B cell (primary cell): ENCODE measurements around the gene PLK3. TPM values are rescaled to one million over a fixed set of nuclear protein-coding genes. Genes with fewer than 3 reads are reported as not detected.

Source experiments
- ATAC-seq: fragments of 200-7000 bp; cut with Tn5 transposase; one replicate; pipeline ENCODE4 v1.10.0; 2021; ENCODE audit warnings: low read depth, mild to moderate bottlenecking, moderate number of reproducible peaks, moderate library complexity
- CTCF ChIA-PET: fragments of 350-600 bp; sonication (Branson Sonifier 250); formaldehyde crosslinking; loops from one replicate; lab custom pipeline; 2021; ENCODE audit warnings: antibody characterized with exemption, inconsistent platforms; lab: Charles Lee
- POLR2A ChIA-PET: fragments of 350-600 bp; sonication (Branson Sonifier 250); formaldehyde crosslinking; loops from one replicate; lab custom pipeline; 2021; ENCODE audit warnings: antibody characterized with exemption; lab: Charles Lee
- DNase-seq: peaks from one replicate; pipeline ENCODE4 v3.0.0; 2013
- H2AFZ ChIP-seq: 2 replicates; pipeline ENCODE4 v1.6.1; 2012; ENCODE audit warnings: mild to moderate bottlenecking, low read depth, low read length; ENCODE audit not compliant: insufficient read depth, poor library complexity, severe bottlenecking
- H3K27ac ChIP-seq, 2 donors: 1 replicate in 1 of 2; 2 replicates in 1 of 2; pipeline ENCODE4 v1.5.1; 2012 to 2013; ENCODE audit warnings: low read length in 2 of 2, mild to moderate bottlenecking in 2 of 2, moderate library complexity in 1 of 2
- H3K27me3 ChIP-seq, 4 experiments: fragments of 200-600 bp in 1 of 4; sonication (generic) in 1 of 4; replicated peaks in 1 of 4; 1 replicate in 2 of 4; 2 replicates in 2 of 4; pipeline versions ENCODE4 v1.6.1 to v1.7.0; 2013 to 2016; ENCODE audit warnings: low read length in 3 of 4, mild to moderate bottlenecking in 2 of 4, mixed read lengths in 1 of 4, moderate library complexity in 1 of 4; ENCODE audit not compliant: insufficient read depth in 4 of 4, control insufficient read depth in 3 of 4; ENCODE audit errors: control extremely low read depth in 1 of 4
- H3K36me3 ChIP-seq, 2 experiments: replicated peaks in 1 of 2; 1 replicate in 1 of 2; 2 replicates in 1 of 2; pipeline versions ENCODE4 v1.6.1 to v1.7.1; 2013; ENCODE audit warnings: low read length in 1 of 2; ENCODE audit not compliant: insufficient read depth in 2 of 2, control insufficient read depth in 1 of 2; ENCODE audit errors: control extremely low read depth in 1 of 2, extremely low read depth in 1 of 2
- H3K4me1 ChIP-seq, 2 donors: fragments of 200-600 bp in 1 of 2; sonication (generic) in 1 of 2; 1 replicate in 1 of 2; 2 replicates in 1 of 2; pipeline versions ENCODE4 v1.5.1 to v1.6.1; 2013 to 2017; ENCODE audit warnings: low read length in 2 of 2; ENCODE audit not compliant: control insufficient read depth in 2 of 2, insufficient read depth in 2 of 2
- H3K4me2 ChIP-seq: replicated peaks from 2 replicates; pipeline ENCODE3; 2012; ENCODE audit warnings: mild to moderate bottlenecking, low read depth, low read length; ENCODE audit not compliant: poor library complexity, severe bottlenecking
- H3K4me3 ChIP-seq, 5 experiments: fragments of 200-600 bp in 1 of 5; sonication (generic) in 1 of 5; 1 replicate in 3 of 5; 2 replicates in 2 of 5; pipeline versions ENCODE4 v1.5.1 to v1.7.0; 2011 to 2016; ENCODE audit warnings: low read length in 4 of 5, mild to moderate bottlenecking in 4 of 5, low read depth in 2 of 5, control low read depth in 1 of 5, moderate library complexity in 1 of 5; ENCODE audit not compliant: insufficient read depth in 1 of 5; ENCODE audit errors: control extremely low read depth in 1 of 5, extremely low read depth in 1 of 5
- H3K79me2 ChIP-seq: fragments of 200-600 bp; sonication (generic); one replicate; pipeline ENCODE4 v1.6.0; 2016; ENCODE audit warnings: low read length; ENCODE audit not compliant: control insufficient read depth, insufficient read depth
- H3K9ac ChIP-seq: fragments of 200-600 bp; sonication (generic); 2 replicates; pipeline ENCODE4 v1.6.1; 2017; ENCODE audit warnings: mild to moderate bottlenecking, low read length, moderate library complexity
- H3K9me3 ChIP-seq, 3 donors: one replicate each; pipeline versions ENCODE4 v1.6.1 to v1.7.1; 2013; ENCODE audit warnings: low read length in 2 of 3; ENCODE audit not compliant: control insufficient read depth in 2 of 3, insufficient read depth in 1 of 3; ENCODE audit errors: control extremely low read depth in 1 of 3
- H4K20me1 ChIP-seq: 2 replicates; pipeline ENCODE4 v1.6.0; 2012; ENCODE audit warnings: mild to moderate bottlenecking, low read length; ENCODE audit not compliant: insufficient read depth, control insufficient read depth, poor library complexity, severe bottlenecking
- H3K27ac Mint-ChIP-seq: one replicate; pipeline ENCODE4 v1.8.0; 2021; ENCODE audit warnings: mixed read lengths
- H3K27me3 Mint-ChIP-seq: one replicate; pipeline ENCODE4 v1.8.0; 2021; ENCODE audit warnings: mixed read lengths
- H3K4me1 Mint-ChIP-seq: one replicate; pipeline ENCODE4 v1.8.0; 2021; ENCODE audit warnings: mixed read lengths
- H3K4me3 Mint-ChIP-seq: one replicate; pipeline ENCODE4 v1.8.0; 2021; ENCODE audit warnings: mixed read lengths
- H3K9me3 Mint-ChIP-seq: one replicate; pipeline ENCODE4 v1.8.0; 2022; ENCODE audit warnings: mixed read lengths; ENCODE audit not compliant: insufficient read depth
- EZH2 ChIP-seq: IDR thresholded peaks from 2 replicates; pipeline ENCODE4 v1.6.1; 2012; ENCODE audit warnings: borderline replicate concordance, low read depth, mild to moderate bottlenecking, moderate library complexity, low read length; ENCODE audit not compliant: insufficient read depth, poor library complexity, severe bottlenecking
- WGBS: methylation state at CpG from one replicate; pipeline ENCODE4 v1.1.5; 2013; ENCODE audit warnings: missing lambda C conversion rate; ENCODE audit not compliant: insufficient coverage; 5-methylcytosine and 5-hydroxymethylcytosine counted together
- intact Hi-C: fragments of 100-400 bp; cut with micrococcal nuclease; formaldehyde crosslinking; loops from one replicate; pipeline ENCODE4 v1.10.0; 2022
- polyA plus RNA-seq: library from polyadenylated mRNA; depleted of rRNA; stranded (reverse); fragments of >200 nt; gene quantifications from 2 replicates; pipeline ENCODE4 v1.2.3, GENCODE V29; 2012
- total RNA-seq, 2 donors: library from RNA; stranded (reverse); fragments of 120-200 nt in 1 of 2; gene quantifications; 1 replicate in 1 of 2; 2 replicates in 1 of 2; pipeline versions ENCODE4 v1.2.3 to v1.2.4, GENCODE V29; 2013 to 2022
- TF ChIP-seq, protein P1 (sequence below): fragments of 200-600 bp; IDR thresholded peaks from one replicate; pipeline ENCODE4 v1.8.0; 2022; ENCODE audit warnings: antibody characterized with exemption, mild to moderate bottlenecking

PLK3 gene
- total and polyA plus RNA-seq, 2 donors (not counting 1 experiment from before 2014, with no cell fraction given) = 35.9 to 93.5 TPM

DNA sequence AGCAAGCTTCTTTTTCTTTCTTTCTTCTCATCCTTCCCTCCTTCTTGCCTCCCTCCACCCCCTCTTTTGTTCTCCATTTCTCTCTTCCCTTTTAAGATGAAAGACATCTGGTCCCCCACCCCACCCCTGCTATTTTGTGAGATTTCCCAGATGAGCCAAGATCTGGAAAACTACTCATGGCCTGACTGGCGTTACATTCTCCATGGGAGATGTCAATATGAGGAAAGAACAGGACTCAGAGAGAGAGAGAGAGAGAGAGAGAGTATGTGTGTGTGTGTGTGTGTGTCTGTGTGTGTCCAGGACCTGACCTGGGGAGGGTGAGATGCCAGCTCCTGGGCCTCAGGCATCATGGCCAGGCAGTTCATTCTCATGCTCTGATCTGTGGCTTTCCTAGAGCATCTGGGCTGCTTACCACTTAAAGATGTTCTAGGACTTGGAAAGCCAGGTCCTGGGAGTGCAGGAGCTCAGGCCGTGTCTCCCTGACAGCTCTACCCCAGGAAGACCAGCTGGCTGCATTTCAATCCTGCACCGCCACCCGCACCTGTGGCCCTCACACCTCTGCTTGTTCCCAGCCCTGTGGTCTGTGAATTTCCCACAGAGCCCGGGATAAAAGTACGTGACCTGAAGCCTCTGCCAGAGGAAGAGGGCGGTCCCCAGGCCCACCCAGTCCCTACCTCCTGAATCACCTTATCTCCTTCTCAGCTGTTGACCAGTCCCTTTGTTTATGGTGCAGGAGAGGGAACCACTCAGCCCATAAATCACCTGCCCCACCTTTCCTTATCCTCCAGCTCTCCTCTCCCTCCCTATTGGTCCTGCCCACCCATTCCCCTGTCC, 9.0 kb upstream of the PLK3 start:
- no peak overlapping the region for H3K4me3 Mint-ChIP-seq
- H3K4me2 ChIP-seq = no peak overlapping the region
- no peak overlapping the region for H3K4me3 ChIP-seq
- ATAC-seq = no peak
- ChIA-PET CTCF (interaction anchor here (1.0 to 3.4 kb wide), 4 partner anchors 8 to 221 kb away, joined by 3 to 24 read pairs (median 6); partner anchors contain the start of genes HECTD3, RNU5D-1 and UROD), POLR2A (interaction anchor here (1.2 to 1.7 kb wide), 2 partner anchors 16 to 23 kb away, joined by 5 to 7 read pairs; partner anchors contain the start of gene RPS8)
- intact Hi-C loops = no loop called here
- TF ChIP-seq, protein P1, sequence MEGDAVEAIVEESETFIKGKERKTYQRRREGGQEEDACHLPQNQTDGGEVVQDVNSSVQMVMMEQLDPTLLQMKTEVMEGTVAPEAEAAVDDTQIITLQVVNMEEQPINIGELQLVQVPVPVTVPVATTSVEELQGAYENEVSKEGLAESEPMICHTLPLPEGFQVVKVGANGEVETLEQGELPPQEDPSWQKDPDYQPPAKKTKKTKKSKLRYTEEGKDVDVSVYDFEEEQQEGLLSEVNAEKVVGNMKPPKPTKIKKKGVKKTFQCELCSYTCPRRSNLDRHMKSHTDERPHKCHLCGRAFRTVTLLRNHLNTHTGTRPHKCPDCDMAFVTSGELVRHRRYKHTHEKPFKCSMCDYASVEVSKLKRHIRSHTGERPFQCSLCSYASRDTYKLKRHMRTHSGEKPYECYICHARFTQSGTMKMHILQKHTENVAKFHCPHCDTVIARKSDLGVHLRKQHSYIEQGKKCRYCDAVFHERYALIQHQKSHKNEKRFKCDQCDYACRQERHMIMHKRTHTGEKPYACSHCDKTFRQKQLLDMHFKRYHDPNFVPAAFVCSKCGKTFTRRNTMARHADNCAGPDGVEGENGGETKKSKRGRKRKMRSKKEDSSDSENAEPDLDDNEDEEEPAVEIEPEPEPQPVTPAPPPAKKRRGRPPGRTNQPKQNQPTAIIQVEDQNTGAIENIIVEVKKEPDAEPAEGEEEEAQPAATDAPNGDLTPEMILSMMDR = no peak
- TF ChIP-seq EZH2 = no peak
- H3K4me1 ChIP-seq = peaks cover 0 to 7% of the 10 kb centered on the region in 2 donors
- no peaks in the 10 kb centered on the region for H3K9me3 ChIP-seq
- peaks cover 5% of the 10 kb centered on the region for H3K4me1 Mint-ChIP-seq
- no peak overlapping the region for H3K27ac ChIP-seq
- no peaks in the 10 kb centered on the region for H3K27me3 ChIP-seq
- no peak overlapping the region for H3K27ac Mint-ChIP-seq
- 69% methylated on average over 5 of the region's 7 CpGs for WGBS
- no peaks in the 10 kb centered on the region for H3K27me3 Mint-ChIP-seq
- no peak overlapping the region for H3K9ac ChIP-seq
- H3K79me2 ChIP-seq = no peaks in the 10 kb centered on the region
- no peak overlapping the region for H2AFZ ChIP-seq
- H4K20me1 ChIP-seq = no peaks in the 10 kb centered on the region
- H3K36me3 ChIP-seq = no peaks in the 10 kb centered on the region
- no peak for DNase-seq
- H3K9me3 Mint-ChIP-seq = no peaks in the 10 kb centered on the region
